Activated CD8-positive, alpha-beta memory T cell treated with anti-CD3 and anti-CD28 coated beads for 48 hours (primary cell): ENCODE data around the gene ZNF423.

Experiments
- DNase-seq, 3 experiments: peaks; one replicate each; pipeline ENCODE4 v3.0.0-alpha.2; 2020; ENCODE audit warnings: low read depth in 2 of 3, low spot score in 2 of 3

ZNF423 gene

GRCh38 chr16:49589544-49590031, 266.3 kb downstream of the ZNF423 start:
- DNase-seq, result no peak

- no peak for DNase-seq
Measured at GRCh38 chr16:49588729-49589384, 267.1 kb downstream of the ZNF423 start.

GRCh38 chr16:49588026-49588425, 267.9 kb downstream of the ZNF423 start:
- DNase-seq, result no peak

- no peak for DNase-seq
Measured at GRCh38 chr16:49587511-49587910, 268.4 kb downstream of the ZNF423 start.

- DNase-seq, result no peak
Measured at GRCh38 chr16:49586466-49587450, 269.2 kb downstream of the ZNF423 start.

- no peak for DNase-seq
Measured at GRCh38 chr16:49585143-49585832, 270.6 kb downstream of the ZNF423 start.

GRCh38 chr16:49583911-49584310, 272.0 kb downstream of the ZNF423 start:
- DNase-seq, result no peak

GRCh38 chr16:49581630-49582298, 274.1 kb downstream of the ZNF423 start:
- no peak for DNase-seq

GRCh38 chr16:49580751-49581303, 275.1 kb downstream of the ZNF423 start:
- no peak for DNase-seq

- DNase-seq, result no peak
Measured at GRCh38 chr16:49578435-49579024, 277.4 kb downstream of the ZNF423 start.

GRCh38 chr16:49578018-49578417, 277.9 kb downstream of the ZNF423 start:
- DNase-seq, result no peak

GRCh38 chr16:49576941-49577340, 279.0 kb downstream of the ZNF423 start:
- DNase-seq, result no peak

- DNase-seq, result no peak
Measured at GRCh38 chr16:49576173-49576494, 279.8 kb downstream of the ZNF423 start.

GRCh38 chr16:49575346-49576172, 280.4 kb downstream of the ZNF423 start:
- DNase-seq, result no peak

GRCh38 chr16:49574826-49575225, 281.1 kb downstream of the ZNF423 start:
- no peak for DNase-seq

- DNase-seq, result no peak
Measured at GRCh38 chr16:49567950-49568349, 288.0 kb downstream of the ZNF423 start.

GRCh38 chr16:49566432-49566831, 289.5 kb downstream of the ZNF423 start:
- DNase-seq, result no peak

GRCh38 chr16:49564496-49565229, 291.2 kb downstream of the ZNF423 start:
- DNase-seq, result no peak

- no peak for DNase-seq
Measured at GRCh38 chr16:49563666-49564065, 292.2 kb downstream of the ZNF423 start.
